Bone marrow (tissue), 2 donors: ENCODE results near the gene CEP112.
"Not testable (repeated sequence)": the region's sequence is repeated elsewhere in the genome, so short reads cannot be mapped to it uniquely, and the experiment has no call there.

Experiments
- DNase-seq, 2 donors: peaks; one replicate each; lab custom pipeline; 2025; lab: John Stamatoyannopoulos, UW

The CEP112 gene

DNA sequence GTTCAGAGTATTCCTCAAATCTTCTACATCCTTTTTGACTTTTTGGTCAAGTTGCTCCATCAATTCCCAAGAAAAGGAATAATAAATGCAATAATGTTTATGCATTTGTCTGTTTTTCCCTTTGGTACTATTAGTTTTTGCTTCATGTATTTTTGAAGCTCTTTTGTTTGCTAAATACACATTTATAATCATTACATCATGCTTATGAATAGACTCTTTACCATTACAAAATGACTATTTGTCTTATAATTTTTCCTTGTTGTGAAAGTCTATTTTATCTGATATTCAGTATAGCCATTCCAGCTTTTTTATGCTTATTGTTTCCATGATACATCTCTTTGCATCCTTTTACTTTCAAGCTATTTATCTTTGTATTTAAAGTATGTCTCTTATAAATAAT lies 41.2 kb downstream of the CEP112 start:
- no peak for DNase-seq

DNA sequence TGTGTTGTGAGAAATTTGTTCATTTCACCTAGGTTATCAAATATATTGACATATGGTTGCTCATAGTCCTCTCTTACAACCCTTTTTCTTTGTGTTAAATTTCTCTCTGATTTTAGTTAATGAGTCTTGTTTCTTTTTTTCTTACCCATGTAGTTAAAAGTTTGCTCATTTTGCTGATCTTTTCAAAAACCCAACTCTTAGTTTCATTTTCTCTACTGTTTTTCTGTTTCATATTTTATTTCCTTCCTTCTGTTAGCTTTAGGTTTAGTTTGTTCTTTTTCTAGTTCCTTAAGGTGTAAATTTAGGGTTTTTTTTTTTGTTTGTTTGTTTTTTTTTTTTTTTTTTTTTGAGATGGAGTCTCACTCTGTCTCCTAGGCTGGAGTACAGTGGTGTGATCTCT lies 42.4 kb downstream of the CEP112 start:
- DNase-seq: no peak

DNA sequence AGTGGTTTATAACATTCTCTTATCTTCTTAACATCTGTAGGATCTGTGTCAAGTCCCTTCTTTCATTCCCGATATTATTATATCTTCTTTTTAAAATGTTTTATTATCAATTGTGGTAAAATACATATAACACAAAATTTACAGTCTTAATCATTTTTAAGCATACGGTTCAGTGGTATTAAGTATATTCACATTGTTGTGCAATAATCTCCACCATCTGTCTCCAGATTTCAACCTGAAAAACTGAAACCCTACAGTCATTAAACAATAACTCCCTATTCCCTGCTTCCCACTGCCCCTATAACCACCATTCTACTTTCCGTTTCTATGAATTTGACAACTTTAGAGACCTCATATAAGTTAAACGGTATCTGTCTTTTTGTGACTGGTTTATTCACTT lies 45.5 kb downstream of the CEP112 start:
- no peak for DNase-seq

DNA sequence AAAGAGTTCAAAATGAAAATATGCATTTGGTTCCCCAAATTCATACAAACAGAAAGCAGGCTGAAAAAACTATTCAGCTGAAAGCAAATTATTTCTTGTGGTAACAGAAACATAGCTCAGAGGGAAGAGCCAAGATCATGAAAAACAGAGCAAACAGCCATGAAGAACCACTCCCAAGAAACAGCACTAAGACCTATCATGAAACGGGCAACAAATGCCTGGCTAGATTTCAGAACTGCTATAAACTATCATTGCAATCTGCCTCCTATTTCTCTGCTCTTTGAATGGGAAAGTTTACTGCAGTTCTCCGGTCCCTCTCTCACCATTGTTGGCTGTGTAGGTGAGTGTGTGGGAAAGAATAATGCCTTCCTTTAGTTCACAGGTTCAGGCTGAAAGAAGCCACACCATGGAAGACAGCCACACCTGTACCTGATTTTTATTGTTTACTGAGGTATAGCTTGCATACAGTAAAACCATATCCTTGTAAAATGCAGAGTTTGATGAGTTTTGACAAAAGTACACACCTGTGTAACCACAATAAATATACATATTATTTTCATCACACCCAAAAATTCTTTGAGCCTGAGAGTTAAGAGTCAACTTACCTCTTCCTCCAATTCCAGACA lies 48.2 kb downstream of the CEP112 start:
- no peak for DNase-seq

DNA sequence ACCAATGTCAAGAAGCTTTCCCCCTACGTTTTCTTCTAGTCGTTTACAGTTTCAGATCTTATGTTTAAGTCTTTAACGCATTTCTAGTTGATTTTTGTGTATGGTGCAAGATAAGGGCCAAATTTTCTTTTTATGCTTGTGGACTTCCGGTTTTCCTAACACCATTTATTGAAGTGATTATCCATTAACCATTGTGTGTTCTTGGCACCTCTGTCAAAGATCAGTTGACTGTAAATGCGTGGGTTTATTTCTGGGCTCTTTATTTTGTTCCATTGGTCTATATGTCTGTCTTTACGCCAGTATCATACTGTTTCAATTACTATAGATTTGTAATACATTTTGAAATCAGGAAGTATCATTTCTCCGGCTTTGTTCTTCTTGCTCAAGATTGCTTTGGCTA lies 49.5 kb downstream of the CEP112 start:
- no peak for DNase-seq

DNA sequence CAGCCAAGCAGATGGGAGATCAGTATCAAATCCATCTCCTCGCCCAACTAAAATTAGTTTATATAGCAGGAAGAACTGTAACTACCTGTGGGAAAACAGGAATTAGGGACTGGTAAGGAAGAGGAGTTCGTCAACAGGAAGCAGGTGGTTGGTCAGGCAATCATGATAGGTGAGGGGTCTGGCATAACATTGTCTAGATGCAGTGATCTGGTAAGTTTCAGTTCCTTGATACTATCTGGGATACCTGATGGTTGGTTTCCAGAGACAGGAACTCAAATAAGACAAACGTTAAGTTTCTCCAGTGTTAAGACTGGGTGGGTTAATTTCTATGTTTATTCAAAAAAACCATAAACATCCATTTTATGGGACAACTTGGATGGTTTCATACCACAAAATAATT lies 53.8 kb downstream of the CEP112 start:
- DNase-seq: no peak

DNA sequence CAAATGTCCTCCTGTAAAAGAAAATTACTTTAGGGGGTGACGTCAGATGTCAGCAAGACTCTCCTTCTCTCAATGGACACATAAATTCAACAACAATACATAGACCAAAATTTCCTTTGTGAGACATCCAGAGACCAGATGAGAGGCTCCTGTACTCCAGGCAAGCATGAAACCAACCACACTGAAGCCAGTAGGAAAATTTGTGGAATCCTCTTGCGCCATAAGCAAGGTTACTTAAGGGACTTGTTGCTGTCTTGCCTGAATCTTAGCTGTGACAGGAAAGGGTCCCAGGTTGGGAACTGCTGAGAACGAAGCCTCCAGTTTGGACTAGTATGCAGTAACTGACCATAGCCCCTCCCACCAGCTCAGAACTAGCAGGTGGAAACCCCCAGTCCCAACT lies 56.0 kb downstream of the CEP112 start:
- no peak for DNase-seq

DNA sequence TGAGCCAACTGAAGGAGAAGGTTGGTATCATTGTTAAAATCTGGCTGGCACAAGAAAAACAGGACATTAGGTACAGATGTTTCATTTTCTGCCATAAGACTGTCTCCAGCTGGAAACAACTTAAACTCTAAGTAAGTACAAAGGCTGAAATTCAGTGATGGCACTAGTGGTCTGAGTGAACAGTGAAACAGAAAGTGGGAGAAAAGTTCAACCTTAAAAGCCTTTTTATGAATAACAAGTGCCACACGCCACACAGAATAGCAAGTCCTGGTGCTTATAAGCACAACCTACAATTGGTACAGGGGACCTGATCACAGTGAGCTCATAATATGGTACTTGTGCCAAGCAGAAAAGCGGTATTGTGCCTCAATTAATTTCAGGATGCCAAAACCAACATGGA lies 56.7 kb downstream of the CEP112 start:
- no peak for DNase-seq

DNA sequence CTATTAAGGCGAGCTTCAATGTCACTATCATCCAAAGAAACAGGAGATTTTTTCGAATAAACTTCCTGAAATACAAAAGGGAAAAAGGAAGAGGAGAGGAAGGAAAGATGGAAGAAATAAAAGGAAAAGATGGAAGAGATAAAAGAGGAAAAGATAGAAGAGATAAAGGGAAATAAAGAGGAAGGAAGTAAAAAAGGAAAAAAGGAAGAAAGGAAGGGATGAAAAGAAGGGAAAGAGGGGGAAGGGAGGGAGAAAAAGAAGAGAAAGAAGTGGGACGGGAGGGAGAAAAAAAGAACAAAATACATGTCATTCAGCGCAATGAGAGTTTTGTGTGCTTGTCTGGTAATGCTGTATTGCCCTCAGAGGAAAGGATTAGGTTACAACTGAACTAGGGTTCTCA lies 62.2 kb downstream of the CEP112 start:
- DNase-seq: no peak

DNA sequence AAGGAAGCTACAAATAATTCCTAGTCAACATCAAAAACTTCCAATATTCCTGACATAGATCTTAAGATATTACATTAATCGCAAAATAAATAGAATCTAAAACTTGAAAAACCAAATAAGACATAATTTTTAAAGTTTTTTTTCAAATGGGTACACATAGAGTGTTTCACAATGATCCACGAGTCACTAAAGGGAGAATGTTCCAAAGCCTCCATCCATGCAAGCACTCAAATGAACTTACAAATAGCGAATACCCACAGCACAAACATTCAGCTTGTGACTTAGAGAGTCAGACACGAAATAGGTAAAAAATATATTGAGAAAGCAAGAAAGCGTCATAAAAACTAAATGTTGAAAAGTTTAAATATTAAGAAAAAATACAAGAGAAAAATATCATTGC lies 65.7 kb downstream of the CEP112 start:
- DNase-seq: no peak

DNA sequence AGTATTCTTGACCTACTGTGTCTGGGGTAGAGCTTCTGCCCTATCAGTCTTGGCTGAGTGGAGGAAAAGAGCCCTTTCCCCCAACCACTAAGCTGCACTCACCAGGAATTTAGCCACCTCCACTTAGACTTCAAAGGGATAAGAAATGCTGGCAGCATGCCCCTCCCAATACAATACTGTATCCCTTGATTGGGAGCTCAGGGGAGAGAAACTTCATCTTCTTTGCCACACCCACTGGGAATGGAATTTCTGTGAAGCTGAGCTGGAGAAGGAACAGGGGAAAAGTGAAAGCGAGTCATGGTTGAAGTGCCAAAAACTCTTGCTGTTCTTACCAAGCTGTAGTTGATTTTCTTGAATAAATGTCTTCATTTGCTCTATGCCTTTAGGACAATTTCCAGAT lies 68.8 kb downstream of the CEP112 start:
- no peak for DNase-seq

DNA sequence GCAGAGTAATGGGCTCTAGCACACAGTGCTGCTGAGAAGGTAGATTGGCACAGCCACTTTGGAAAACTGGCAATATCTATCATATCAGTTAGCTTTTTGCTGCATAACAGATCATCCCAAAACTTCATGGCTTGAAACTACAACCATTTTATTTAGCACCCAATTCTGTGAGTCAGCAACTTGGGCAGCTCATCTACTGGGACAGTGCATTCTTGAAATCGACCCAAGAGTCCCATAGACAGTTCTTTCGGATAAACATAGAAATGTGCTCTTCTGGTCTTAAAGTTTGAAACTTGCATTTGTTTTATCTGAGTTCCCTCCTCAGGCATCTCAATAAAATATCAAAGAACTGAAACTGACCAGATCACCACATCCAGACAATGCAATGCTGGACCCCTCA lies 76.7 kb downstream of the CEP112 start:
- DNase-seq: no peak

DNA sequence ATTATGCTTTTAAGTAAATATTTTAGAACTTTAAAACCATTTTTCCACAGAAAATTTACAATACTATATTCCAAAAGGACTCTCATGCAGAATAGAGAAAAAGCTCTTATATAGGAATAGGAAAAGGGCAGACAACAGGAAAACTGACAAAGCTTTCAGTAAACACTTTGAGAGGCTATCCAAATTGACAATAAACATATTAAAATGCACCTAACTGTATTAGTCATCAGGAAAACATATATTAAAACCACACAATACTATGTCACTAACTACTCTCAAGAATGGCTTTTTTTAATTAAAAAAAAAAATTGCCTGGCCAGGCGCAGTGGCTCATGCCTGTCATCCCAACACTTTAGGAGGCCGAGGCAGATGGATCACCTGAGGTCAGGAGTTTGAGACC lies 77.3 kb downstream of the CEP112 start:
- DNase-seq: no peak

DNA sequence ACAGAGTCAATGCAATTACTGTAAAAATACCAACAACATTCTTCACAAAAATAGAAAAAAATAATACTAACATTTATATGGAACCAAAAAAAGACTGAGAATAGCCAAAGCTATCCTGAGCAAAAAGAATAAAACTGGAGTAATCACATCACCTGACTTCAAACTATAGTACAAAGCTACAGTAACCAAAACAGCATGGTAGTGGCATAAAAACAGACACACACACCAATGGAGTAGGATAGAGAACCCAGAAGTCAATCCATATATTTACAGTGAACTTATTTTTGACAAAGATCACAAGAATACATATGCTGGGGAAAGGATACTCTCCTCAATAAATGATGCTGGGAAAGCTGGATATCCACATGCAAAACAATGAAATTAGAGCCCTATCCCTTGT lies 84.2 kb downstream of the CEP112 start:
- DNase-seq: no peak

DNA sequence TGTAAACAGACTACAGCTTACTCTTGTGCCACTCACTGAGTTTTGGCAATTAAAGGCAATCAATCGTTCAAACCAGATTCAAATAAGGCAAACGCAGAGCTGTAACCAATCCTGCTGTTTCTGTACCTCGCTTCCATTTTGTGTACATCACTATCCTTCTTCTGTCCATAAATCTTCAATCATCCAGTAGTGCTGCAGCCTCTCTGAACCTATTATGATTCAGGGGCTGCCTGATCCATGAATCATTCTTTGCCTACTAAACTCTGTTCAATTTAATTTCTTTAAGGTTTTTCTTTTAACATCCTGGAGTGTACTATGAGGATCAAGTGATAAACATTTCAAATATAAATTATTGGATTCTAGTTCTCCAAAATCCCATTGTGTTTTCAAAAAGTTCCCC lies 93.9 kb downstream of the CEP112 start:
- no peak for DNase-seq

DNA sequence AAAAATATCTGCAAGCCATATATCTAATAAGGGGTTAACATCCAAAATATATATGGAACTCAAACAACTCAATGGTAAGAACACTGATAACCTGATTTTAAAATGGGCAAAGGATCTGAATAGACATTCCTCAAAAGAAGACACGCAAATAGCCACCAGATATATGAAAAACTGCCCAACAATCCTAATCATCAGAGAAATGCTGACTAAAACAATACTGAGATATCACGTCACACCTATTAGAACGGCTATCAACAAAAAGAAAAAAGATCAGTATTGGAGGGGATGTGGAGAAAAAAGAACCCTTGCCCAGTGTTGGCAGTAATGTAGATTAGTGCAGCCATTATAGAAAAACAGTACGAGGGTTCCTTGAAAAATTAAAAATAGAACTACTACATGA lies 97.2 kb downstream of the CEP112 start:
- DNase-seq: no peak

DNA sequence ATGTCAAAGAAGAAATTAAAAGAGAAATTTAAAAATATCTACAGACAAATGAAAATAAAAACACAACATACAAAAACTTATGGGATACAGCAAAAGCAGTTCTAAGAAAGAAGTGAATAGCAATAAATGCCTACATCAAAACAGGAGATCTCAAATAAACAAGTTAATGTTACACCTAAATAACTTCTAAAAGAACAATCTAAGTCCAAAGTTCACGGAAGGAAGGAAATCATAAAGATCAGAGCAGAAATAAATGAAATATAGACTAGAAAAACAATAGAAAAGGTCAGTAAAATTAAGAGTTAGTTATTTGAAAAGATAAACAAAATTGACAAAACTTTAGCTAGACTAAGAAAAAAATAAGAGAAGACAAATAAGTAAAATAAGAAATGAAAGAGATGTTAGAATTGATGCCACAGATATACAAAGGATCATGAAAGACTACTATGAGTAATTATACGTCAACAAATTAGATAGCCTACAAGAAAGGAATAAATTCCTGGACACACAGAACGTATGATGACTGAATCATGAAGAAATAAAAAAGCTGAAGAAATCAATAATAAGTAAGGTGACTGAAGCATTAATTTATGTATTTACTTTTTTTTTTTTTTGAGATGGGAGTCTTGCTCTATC lies 100.4 kb downstream of the CEP112 start:
- DNase-seq: no peak

DNA sequence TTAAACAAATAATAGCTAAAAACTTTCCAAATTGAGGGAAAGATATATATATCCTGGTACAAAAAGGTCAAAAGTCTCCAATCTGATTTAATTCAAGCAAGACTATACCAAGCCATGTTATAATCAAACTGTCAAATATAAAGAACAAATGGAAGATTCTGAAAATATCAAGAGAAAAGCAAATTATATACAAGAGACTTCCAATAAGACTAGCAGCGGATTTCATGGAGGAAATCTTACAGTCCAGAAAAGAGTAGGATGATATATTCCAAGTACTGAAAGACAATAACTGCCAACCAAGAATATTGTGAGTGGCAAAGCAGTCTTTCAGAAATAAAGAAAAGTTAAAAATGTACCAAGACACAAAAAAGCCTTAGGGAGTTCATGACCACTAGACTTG lies 102.2 kb downstream of the CEP112 start:
- no peak for DNase-seq

DNA sequence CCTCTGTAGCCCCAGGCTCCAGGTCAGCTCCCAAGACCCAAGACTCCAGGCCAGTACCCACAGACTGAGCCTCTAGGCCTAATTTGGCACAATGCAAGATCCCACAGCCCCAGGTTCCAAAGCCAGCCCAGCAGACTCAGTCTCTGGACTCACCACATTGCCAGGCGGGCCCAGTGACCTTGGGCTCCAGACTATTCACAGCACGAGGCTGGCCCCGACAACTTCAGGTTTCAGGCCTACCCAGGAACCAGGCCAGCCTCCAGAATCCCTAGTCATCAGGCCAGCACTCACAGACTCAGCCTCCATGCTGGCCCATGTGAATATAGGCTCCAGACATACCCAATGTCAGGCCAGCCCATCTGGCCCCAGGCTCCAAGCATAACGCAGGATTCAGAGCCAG lies 103.8 kb downstream of the CEP112 start:
- no peak for DNase-seq

DNA sequence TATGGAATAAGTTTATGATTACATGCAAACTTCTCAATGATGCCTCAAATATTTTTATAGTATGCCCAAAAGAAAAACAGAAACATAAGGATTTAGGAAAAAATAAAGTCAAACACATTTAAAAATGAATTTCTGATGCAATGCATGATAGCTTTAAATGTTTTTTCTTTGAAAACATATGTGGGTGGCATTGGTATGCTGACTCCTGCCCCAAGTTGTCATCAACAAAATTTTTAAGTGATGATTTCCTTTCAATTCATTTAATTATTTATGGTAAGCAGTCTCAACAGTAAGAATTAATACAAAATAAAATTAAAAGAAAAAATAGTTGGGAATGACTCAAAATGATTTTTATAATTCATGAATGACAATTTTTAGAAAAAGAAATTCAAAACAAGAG lies 104.9 kb downstream of the CEP112 start:
- no peak for DNase-seq

DNA sequence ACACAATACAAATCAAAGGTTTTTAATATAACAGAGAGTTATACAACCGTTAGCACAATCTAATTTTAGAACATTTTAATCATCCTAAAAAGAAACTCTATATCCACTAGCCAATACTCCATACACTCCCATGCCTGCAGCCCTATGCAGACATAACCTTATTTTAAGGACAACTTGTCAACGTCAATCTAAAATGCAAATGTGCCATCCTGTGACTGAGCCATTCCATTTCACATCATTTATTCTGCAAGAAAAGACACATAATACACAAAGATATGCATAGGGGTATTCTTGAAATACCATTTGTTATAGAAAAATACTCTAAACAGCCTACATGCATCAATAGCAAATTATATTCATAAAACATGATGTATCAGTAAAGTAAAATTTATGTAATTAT lies 106.7 kb downstream of the CEP112 start:
- DNase-seq: no peak

DNA sequence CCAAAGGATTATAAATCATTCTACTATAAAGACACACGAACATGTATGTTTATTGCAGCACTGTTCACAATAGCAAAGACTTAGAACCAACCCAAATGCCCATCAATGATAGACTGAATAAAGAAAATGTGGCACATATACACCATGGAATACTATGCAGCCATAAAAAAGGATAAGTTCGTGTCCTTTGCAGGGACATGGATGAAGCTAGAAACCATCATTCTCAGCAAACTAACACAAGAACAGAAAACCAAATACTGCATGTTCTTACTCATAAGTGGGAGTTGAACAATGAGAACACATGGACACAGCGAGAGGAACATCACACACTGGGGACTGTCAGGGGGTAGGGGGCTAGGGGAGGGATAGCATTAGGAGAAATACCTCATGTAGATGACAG lies 111.3 kb downstream of the CEP112 start:
- DNase-seq: not testable (repeated sequence)

DNA sequence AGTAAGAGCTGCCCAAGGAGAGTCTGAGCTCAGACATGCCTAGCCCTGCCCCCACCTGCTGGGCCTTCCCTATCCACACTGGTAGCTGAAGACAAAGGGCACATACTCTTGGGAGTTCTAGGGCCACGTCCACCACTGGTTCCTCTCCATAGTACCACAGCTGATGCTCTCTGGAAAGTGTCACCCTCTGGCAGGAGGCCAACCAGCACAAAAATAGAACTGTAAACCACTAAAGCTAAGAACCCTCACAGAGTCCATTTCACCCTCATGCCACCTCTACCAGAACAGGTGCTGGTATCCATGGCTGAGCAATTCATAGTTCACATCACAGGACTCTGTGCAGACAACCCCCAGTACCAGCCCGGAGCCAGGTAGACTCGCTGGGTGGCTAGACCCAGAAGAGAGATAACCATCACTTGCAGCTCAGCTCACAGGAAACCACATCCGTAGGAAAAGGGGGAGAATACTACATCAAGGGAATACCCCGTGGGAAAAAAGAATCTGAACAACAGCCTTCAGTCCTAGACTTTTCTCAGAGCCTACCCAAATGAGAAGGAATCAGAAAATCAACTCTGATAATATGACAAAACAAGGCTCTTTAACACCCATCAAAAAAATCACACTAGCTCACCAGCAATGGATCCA lies 115.3 kb downstream of the CEP112 start:
- no peak for DNase-seq

DNA sequence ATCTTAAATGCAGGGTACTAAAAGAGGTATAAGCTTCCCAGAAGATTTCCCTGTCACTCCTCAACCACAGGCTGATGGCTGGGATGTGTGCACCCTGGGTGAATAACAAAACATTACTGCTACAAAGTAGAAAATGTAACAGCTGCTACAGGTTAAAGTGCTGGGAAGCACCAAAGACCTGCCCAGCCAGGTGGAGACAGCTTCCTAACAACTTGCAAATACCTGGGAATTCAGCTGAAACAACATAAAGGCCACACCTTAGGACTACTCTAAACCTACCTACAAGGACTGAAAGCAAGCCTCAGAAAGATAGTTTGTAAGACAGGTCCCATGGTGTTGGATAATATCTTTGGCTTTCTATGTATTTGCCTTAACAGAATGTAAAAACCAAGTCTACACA lies 118.5 kb downstream of the CEP112 start:
- no peak for DNase-seq
